LHCN-M2 (cell line): ENCODE data around the gene FBXL20. TPM values are rescaled to one million over a fixed set of nuclear protein-coding genes. Genes with fewer than 3 reads are reported as not detected.
"Not testable (repeated sequence)": the region's sequence is repeated elsewhere in the genome, so short reads cannot be mapped to it uniquely, and the experiment has no call there.

Experiments used
- DNase-seq: peaks from one replicate; pipeline ENCODE4 v3.0.0-alpha.2; 2012; ENCODE audit warnings: low read depth
- total RNA-seq: library from RNA; depleted of rRNA; stranded (reverse); fragments of >200 nt; gene quantifications from 2 replicates; pipeline ENCODE4 v1.2.3, GENCODE V29; 2014

The FBXL20 gene
- total RNA-seq, 1 experiment from 2014 or later: 7.0 TPM

GRCh38 chr17:39332092-39332491, 69.3 kb downstream of the FBXL20 start:
- no peak for DNase-seq

GRCh38 chr17:39328815-39329214, 72.6 kb downstream of the FBXL20 start:
- no peak for DNase-seq

DNA sequence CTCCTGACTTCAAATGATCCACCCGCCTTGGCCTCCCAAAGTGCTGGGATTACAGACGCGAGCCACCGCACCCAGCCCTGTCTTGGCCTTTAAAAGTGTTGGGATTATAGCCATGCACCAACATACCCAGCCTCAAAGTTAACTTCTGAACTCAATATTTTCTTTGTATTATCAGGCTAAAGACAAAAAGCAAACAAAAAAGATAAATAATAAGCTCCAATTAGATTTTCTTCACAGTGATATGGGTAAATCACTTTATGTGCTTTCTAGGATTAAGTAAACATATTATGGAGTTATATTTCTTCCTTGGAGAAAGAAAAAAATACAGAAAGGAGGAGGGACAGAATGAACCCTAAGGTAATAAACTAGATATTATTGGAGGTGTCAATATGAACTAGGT, 74.3 kb downstream of the FBXL20 start:
- no peak for DNase-seq

DNA sequence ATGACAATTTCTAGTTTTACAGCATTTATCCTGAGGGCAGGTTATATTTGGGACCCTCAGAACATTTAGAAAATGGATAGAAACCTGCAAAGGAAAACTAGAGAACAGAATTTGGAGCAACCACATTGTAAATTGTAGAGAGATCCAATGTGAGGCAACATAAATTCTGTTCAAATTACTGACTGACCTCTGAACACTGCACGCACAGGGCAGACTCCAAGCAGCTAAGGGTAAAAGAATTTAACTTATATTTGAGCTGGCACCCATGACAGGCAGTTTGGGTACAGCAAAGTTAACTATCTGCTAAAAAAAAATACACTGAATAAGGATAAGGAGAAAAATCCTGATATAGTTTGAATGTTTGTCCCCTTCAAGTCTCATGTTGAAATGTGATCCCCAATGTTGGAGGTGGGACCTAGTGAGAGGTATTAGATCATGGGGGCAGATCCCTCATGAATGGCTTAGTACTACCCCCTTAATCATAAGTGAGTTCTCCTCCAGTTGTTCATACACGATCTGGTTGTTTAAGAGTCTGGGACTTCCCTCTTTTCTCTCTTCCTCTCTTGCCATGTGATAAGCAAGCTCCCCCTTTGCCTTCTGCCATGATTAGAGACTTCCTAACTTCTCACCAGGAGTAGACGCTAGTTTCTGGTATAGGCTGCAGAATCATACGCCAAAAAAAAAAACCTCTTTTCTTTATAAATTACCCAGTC, 75.7 kb downstream of the FBXL20 start:
- DNase-seq: no peak

DNA sequence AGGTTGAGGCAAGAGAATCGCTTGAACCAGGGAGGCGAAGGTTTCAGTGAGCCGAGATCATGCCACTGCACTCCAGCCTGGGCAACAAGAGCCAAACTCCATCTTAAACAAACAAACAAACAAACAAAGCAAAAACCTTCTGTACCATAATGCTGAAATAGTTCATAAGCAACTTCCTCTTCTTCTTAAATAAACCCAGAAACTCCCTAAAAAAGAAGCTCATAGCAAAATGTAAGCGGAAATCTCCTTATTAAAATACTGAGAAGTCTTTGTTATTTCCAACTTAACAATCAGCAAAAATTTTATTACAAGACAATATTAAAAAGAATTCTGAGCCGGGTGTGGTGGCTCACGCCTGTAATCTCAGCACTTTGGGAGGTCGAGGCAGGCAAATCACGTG, 82.8 kb downstream of the FBXL20 start:
- no peak for DNase-seq

- no peak for DNase-seq
These were observed 94.8 kb downstream of the FBXL20 start for GRCh38 chr17:39306509-39307212.

DNA sequence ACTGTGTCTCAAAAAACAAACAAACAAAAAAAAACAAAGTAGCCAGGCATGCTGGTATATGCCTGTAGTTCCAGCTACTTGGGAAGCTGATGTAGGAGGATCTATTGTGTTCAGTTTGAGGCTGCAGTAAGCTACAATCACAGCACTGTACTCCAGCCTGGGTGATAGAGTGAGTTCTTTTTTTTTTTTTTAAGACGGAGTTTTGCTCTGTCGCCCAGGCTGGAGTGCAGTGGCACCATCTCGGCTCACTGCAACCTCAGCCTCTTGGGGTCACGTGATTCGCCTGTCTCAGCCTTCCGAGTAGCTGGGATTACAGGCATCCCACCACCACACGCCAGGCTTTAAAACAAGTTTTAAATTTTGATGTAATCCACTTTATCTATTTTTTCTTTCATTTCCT, 95.4 kb downstream of the FBXL20 start:
- no peak for DNase-seq

- DNase-seq: no peak
These were observed 97.2 kb downstream of the FBXL20 start for GRCh38 chr17:39304188-39304587.

- DNase-seq: no peak
These were observed 107.4 kb downstream of the FBXL20 start for GRCh38 chr17:39294060-39294459.

DNA sequence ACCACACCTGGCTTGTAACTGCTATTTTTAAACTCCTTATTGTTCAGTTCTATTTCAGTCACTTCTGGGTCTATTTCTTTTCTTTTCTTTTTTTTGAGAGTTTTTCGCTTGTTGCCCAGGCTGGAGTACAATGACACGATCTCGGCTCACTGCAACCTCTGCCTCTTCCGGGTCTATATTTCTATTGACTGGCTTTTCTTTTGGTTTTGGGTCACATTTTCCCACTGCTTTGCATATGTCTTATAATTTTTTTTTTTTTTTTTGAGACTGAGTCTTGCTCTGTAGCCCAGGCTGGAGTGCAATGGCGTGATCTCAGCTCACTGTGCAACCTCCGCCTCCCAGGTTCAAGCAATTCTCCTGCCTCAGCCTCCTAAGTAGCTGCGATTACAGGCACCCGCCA, 108.9 kb downstream of the FBXL20 start:
- DNase-seq: not testable (repeated sequence)

GRCh38 chr17:39286513-39286912, 114.9 kb downstream of the FBXL20 start:
- not testable (repeated sequence) for DNase-seq

GRCh38 chr17:39284685-39285084, 116.7 kb downstream of the FBXL20 start:
- no peak for DNase-seq

DNA sequence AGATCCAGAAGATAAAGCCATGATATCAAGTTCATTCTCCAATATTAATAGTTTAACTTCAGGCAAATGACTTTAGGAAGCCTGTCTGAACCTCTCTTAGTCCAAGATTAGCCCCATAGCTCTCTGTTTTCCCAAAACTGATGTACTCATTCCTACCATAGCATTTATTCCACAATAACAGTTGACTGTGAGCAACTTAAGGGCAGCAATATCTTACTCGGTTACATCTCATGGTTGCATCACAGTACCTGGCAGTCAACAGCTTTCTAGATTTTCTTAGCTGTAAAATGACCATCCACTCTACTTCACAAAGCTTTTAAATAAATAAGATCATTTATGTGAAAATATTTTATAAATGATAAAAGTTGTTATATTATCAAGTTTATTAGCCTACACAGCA, 117.5 kb downstream of the FBXL20 start:
- no peak for DNase-seq

- DNase-seq: no peak
These were observed 118.3 kb downstream of the FBXL20 start for GRCh38 chr17:39283098-39283497.

DNA sequence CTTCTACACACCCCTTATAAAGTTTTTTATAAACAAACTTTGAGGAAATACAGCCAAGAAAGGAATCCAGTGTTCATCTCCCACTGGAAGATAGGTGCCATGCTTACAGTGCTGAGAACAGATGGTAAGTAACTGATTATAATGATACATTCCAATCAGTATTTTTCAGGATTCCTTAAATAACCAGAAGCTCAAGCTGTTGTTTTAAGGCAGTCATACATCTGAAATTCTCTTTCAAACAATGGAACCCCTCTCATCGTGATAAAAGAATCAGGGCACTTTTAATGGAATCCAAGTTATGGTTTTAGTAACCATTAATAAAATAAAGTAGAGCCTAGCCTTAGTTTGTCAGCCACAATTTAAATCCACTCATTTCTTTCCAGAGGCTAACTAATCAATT, 119.6 kb downstream of the FBXL20 start:
- DNase-seq: peak; percentile 17

DNA sequence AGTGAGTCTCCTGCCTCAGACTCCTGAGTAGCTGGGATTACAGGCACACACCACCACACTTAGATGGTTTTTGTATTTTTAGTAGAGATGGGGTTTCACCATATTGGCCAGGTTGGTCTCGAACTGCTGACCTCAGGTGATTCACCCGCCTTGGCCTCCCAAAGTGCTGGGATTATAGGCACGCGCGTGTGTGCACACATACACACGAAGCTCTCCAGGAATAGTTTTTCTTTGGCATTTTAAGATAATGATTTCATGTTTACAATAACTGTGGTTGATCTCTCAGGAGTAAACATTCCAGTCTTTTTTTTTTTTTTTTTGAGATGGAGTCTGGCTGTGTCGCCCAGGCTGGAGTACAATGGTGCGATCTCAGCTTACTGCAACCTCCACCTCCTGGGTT, 123.2 kb downstream of the FBXL20 start:
- DNase-seq: not testable (repeated sequence)

DNA sequence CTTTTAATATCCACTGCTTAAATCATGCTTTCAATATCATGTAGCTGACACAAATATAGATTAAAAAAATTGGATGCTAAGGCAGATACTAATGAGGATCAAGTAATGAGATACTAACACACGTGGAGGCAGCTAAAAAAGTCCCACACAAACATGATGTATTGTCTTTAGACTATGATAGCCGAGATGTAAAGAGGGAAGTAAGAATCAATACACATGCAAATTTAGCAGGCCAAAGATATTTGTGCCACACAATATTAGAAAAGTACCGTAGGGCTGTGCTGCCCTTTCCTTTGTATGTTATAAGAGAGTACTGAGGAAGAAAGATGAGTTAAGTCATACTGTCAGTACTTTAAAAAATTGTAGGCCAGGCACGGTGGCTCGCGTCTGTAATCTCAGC, 124.3 kb downstream of the FBXL20 start:
- DNase-seq: no peak

DNA sequence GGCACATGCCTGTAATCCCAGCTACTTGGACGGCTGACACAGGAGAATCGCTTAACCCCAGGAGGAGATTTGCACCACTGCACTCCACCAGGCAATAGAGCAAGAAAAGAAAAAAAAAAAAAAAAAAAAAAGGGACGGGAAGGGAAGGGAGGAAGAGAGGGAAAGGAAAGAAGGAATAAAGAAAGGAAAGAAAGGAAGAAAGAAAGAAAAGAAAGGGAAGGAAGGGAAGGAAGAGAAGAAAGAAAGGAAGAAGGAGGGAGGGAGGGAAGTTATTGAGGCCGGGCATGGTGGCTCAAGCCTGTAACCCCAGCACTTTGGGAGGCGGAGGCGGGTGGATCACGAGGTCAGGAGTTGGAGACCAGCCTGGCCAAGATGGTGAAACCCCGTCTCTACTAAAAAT, 125.3 kb downstream of the FBXL20 start:
- DNase-seq: no peak

- no peak for DNase-seq
These were observed 129.9 kb downstream of the FBXL20 start for GRCh38 chr17:39271546-39271945.

- peak; percentile 49 for DNase-seq
These were observed 130.5 kb downstream of the FBXL20 start for GRCh38 chr17:39270923-39271322.

GRCh38 chr17:39264119-39264518, 137.3 kb downstream of the FBXL20 start:
- no peak for DNase-seq

DNA sequence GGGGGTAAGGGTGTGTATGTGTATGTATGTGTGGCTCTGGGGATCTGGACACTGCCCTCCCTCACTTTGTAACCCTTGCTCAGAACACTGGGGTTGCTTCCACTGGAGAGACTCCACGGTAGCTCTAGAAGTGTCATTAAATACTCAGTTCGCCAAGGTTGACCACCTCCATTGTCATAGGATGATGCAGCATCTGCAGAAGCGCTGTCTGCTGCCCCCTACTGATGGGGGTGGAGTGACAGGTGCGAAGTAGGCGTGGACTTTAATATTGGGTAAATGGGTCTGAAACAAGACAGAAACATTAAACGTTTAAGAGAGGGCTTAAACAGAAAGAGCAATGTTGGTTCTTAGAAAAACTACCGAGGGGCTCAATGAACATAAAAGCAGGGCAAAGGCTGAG, 140.1 kb downstream of the FBXL20 start:
- no peak for DNase-seq

DNA sequence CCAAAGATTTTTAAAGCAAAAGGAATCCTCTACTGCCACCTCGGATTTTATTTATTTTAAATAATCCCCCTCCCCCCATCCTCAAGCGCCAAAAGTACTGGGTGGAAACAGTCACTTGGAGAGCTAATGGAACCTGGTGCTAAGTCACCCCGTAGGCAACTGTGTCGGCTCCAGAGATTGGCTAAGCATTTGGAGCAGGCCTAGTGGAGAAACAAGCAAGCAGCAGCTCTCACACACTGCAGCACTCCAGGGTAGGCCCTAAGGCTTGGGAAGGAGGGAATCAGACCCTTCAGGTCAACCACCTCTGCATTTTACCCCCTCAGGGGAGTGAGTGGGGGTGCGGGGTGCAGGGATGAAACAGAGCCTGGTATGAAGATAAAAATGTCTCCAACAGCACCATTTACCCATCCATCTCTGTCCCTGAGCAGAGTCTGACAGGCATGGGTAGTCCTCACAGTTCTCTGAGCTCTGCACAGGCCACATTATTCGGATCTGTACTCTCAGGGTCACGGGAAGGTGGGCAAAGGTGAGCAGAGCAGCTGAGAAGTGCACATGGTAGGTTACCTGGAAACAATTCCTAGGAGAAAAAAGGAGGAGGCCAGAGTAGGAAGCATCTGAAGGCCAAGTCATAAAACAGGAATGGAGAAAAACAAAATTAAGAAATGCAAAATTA, 148.5 kb downstream of the FBXL20 start:
- no peak for DNase-seq
